Eye (tissue), 1 donor: ENCODE measurements around the gene DTD1.

Experiments used
- DNase-seq: peaks from one replicate; pipeline ENCODE4 v3.0.0-alpha.2; 2015

Gene DTD1

DNA sequence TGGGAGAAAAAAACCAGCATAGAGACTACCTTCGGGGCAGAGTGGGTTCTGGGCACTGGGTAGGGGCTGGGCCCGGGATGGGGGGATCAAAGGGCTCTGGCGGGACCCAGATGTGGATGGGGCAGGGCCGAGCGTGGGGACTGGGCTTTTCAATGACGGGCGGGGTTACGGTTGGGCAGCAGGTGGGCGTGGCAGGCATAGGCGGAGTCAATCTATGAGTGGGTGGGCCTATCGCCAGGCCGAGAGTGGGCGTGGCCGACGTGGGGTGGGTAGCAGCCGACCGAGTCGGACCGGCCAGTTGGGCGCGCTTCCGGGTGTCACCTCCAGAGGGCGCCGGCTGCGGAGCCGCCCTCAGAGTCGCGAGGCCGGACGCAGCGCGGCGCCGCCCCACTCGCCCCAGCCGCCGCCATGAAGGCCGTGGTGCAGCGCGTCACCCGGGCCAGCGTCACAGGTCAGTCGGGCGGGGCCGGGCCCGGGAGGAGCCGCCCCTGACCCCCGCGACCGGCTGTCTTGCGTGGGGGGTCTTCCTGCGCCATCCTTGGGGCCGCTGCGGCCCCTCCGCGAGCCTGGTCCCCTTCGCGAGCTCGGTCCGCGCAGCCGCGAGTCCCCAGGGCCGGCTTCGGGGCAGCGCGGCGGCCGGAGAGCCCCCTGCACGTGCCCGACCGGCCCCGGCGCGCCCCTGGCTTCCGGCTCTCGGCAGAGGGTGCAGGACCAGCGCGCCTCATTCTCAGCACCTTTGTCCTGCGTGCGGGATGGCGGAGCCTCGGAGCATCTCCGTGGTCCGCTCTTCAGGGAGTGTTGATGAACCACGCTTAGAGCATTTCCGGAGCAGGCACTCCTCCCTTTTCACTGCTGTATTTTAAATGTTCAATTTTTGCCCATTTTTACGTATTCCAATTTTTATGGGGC lies at the start of gene DTD1:
DTD1 (plus strand) TSS at position 390 of the 909 bp plus-strand sequence; CDS start at position 409, 19 bp downstream.
- DNase-seq, result peak; percentile 94

DNA sequence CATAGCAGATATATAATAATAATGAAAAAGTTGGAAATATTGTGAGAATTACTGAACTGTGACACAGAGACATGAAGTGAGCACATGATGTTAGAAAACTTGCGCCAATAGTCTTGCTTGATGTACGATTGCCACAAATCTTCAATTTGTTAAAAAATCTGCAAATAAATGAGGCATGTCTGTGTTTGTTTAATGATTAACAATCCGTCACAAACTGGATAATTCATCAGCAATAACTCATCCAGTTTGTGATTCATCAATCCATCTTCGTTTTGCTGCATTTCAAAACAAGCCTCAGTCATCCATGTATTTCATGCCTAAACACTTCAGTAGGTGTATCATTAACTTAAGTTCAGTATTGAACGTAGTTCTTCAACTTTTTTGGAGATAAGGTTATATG lies 46.1 kb upstream of the DTD1 start:
- DNase-seq, result no peak

GRCh38 chr20:18543216-18543615 lies 44.6 kb upstream of the DTD1 start:
- DNase-seq, result no peak

DNA sequence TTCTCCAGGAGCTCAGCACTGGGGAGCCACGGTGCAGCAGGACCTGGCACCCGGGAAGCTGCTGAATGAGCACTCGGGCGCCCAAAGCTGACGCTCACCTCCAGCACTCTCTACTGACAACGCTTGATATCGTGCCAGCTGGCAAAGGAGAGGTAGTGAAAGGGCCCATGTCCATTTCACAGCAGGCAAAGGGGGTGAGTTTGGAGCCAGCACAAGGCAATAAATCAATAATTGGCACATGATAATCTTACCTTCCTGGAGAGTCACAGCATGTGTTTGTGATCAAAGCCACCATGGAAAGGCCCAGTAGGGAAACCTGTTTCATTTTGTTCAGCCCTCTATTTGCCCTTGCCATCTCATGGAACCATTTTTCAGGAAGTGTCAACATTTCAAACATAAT lies 43.9 kb upstream of the DTD1 start:
- no peak for DNase-seq

- DNase-seq, result no peak
These were observed 42.3 kb upstream of the DTD1 start for GRCh38 chr20:18545566-18545965.

GRCh38 chr20:18548465-18548864 lies 39.4 kb upstream of the DTD1 start:
- no peak for DNase-seq

DNA sequence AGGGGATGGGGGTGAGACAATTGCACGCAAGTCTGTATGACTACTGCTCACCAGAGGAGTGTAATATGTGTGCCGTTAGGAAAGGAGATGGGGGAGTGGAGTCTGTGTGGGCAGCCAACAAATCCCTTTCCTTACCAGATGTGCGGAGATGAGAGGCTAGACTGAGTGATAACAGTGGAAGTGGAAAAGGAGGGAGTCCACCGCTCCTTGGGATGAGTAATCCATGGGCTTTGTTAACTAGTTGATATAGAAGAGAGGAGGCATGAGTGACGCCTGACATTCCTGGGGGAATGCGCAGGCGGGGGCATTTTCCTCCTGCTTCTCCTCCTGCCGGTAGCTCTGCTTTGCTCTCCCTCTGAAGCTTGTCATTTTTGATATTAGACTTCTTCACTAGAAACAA lies 34.1 kb upstream of the DTD1 start:
- DNase-seq, result no peak

GRCh38 chr20:18566892-18567738 lies 20.7 kb upstream of the DTD1 start, which contains the start of gene SMIM26:
SMIM26 (plus strand) TSS chr20:18567432; CDS start chr20:18567479, 47 bp downstream.
- peak; percentile 97 for DNase-seq

GRCh38 chr20:18567739-18568091 lies 20.1 kb upstream of the DTD1 start:
- no peak for DNase-seq

DNA sequence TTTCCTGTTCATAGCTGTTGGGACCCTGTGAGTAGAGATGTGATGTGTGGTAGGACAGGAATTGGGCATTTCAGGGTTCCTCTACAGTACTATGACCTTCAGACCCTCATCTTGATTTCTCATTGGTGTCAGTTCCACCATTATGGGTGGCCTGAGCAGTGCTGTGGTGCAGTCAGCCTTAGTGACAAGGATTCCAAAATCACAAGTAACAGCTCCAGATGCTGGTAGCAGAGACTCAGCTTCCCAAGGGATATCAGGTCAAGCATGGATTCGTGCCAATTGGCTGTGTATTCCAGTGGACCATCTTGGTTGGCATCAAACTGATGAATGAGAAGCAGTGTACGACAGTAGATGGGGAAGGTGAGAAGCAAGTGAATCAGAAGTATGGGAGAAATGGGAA lies 16.8 kb upstream of the DTD1 start:
- no peak for DNase-seq

DNA sequence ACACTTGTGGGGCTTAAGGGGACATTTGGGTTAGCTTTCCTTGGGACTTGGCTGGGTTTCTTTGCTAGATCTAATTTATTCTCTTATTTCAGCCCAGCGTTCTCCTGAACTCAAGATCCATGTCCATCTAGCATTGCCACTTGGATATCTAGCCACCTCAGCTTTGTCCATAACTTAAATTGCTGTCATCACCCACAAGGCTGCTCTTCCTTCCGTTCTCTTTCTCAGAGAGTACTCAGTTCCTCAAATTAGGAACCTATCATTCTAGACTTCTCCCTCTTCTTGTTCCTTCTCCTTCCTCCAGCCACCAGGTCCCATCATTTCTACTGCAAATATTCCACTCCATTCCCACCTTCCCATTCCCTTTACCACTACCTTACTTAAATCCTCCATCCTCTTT lies 16.3 kb upstream of the DTD1 start:
- DNase-seq, result no peak

- DNase-seq, result no peak
These were observed 9.9 kb upstream of the DTD1 start for GRCh38 chr20:18577942-18578341.

DNA sequence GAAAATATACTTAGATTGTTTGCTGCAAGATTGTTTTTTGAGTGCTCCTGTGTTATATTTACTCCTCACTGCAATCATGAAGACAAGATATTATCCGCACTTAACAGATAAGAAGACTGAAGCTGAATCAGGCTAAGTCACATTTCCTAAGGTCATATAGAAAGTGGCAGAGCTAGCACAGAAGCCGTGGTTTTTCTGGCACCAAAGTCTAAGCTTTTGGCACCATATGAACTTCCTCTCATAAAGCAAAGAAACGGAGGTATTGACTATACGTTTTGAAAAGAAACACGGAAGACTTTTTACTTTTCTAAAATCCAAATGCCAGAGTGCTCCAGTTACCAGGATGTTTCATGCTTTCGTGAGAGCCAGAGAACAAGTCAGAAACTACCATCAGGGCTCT lies 9.3 kb upstream of the DTD1 start:
- no peak for DNase-seq

DNA sequence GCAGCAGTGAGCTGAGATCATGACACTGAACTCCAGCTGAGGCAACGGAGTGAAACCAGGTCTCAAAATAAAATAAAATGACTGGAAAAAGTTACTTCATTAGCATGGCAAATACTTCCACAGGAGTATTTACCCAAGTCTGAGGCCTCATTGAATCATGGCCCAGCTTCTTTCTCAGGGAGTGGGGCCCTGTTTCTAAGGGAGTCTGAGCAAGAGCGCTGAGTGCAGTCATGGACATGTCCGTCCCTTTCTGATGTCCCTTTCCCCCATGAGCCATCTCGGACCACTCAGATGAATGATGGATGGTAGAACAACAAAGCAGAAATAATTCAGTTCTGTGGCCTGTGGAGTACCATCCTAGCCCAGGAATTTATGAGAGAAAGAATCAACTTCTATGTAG lies 7.8 kb upstream of the DTD1 start:
- DNase-seq, result no peak

- no peak for DNase-seq
These were observed 2.7 kb upstream of the DTD1 start for GRCh38 chr20:18585134-18585533.

GRCh38 chr20:18588574-18588933 lies 700 bp downstream of the DTD1 start:
- DNase-seq, result no peak

DNA sequence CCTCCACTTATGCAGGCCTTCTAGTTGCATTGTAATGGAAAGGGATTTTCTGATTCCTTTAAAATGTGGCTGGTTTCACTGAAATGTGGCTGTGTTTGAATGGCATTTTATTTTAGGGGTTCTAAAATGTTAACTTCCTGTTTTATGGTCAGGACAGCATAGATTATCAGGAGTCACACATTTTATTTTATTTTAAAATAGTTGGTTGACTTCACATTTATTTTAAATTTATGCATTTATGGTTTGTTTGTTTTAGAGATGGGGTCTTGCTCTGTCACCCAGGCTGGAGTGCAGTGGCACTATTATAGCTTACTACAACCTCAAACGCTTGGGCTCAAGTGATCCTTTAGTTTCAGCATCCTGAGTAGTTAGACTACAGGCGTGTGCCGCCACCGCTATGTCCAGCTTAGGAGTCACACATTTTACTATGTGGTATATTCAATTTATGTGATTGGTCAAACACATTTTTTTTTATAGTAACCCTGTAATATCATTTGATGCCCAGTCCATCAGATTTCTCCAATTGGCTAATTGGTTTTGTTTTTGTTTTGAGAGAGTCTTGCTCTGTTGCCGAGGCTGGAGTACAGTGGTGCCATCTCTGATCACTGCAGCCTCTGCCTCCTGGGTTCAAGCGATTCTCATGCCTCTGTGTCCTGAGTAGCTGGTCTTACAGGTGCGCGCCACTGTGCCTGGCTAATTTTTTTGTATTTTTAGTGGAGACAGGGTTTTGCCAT lies 2.3 kb downstream of the DTD1 start:
- no peak for DNase-seq

DNA sequence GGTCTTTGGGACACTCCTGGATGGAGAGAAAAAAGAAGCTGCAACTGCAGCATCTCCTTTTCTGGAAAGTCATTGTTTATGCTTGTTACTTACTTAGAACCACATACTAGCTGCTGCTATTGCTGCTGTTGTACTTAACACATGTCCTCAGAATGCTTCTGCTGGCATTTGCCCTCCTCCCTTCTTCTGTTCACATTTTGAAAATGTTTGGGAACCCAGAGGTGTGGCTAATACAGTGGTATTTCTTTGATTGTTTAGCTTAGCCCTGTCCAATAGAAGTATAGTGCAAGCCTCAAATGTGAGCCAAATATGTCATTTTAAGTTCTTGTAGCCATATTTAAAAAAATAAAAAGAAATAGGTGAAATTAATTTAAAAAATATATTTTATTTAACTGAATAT lies 8.4 kb downstream of the DTD1 start:
- no peak for DNase-seq

DNA sequence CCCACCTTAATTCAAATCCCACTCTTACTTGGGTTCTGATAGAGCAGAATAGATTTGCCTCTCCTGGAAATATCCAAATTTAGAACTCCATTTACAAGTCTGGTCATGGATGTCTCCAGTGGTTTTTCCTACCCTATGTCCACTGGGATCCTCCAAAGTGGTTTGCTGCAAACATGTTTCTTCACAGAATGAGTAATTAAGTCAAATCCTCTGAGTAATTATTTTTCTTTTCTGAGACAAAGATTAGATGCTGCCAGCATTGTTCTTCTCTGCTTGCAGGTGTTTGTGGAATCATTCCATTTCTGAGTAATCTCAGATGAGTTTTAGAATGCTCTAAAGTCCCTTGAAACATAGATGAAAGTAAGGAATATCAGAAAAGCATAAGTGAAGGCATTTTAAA lies 21.9 kb downstream of the DTD1 start:
- no peak for DNase-seq

DNA sequence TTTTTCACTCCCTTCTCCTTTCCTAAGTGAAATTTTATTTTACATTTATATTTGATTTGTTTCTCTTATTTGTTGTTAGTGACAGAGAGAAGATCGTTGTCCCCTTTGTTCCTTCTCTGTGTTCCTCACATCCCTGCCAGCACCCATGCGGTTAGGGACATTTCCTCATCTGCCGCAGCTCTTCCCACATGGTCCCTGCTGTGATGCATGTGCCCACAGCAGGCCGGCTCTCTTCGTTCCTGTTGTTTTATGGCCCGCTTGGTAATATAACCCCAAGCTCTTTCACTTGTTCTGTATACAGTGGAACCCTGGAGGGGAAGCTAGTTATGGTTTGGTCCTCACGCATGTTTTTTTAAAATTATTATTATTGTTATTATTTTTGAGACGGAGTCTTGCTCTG lies 23.6 kb downstream of the DTD1 start:
- DNase-seq, result no peak

GRCh38 chr20:18613553-18613952 lies 25.7 kb downstream of the DTD1 start:
- DNase-seq, result no peak

DNA sequence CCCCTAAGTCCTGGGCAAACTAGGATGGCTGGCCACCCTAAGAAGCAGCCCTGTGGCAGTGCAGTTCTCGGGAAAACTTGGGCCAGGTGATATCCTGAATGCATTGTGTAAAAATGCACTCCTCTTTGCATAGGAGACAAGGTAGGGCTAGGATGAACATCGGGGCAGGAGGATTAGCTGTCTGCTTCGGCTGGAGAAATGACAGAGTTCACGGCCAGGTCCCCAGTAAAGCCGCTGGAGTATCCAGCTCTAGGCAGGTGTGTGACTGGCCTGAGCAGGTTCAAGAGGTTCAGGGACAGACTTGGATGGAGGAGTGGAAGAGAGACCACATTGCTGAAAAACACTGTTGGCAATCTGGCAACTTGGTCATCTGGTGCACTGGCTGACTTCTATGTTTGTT lies 26.4 kb downstream of the DTD1 start:
- no peak for DNase-seq

GRCh38 chr20:18615020-18615650 lies 27.3 kb downstream of the DTD1 start:
- no peak for DNase-seq
